Keratinocyte (primary cell): ENCODE results near the gene TMEM40. TPM values are rescaled to one million over a fixed set of nuclear protein-coding genes. Genes with fewer than 3 reads are reported as not detected.

Source experiments
- DNase-seq: peaks from one replicate; pipeline ENCODE4 v3.0.0-alpha.2; 2011; ENCODE audit warnings: low read depth, missing footprints, low spot score
- FAIRE-seq: peaks from 2 replicates; lab custom pipeline; 2011; peaks lifted over from hg19 to GRCh38; lab: Jason Lieb, UNC
- H2AFZ ChIP-seq: 2 replicates; pipeline ENCODE4 v1.6.0; 2012; ENCODE audit warnings: low read length, control low read depth, inconsistent platforms; ENCODE audit not compliant: control insufficient read depth
- H3K27ac ChIP-seq: 2 replicates; pipeline ENCODE4 v1.5.1; 2011; ENCODE audit warnings: low read length; ENCODE audit not compliant: control insufficient read depth, insufficient read depth
- H3K27me3 ChIP-seq: 3 replicates; pipeline ENCODE4 v1.6.0; 2011; ENCODE audit warnings: low read length; ENCODE audit not compliant: control insufficient read depth, insufficient read depth; ENCODE audit errors: extremely low read depth
- H3K36me3 ChIP-seq, 2 experiments: 2 replicates in 1 of 2; 3 replicates in 1 of 2; pipeline ENCODE4 v1.5.1; 2011; ENCODE audit warnings: low read length in 2 of 2, mild to moderate bottlenecking in 1 of 2; ENCODE audit not compliant: control insufficient read depth in 2 of 2, insufficient read depth in 2 of 2; ENCODE audit errors: extremely low read depth in 1 of 2
- H3K4me1 ChIP-seq: 3 replicates; pipeline ENCODE4 v1.5.1; 2011; ENCODE audit warnings: low read length; ENCODE audit not compliant: control insufficient read depth, insufficient read depth; ENCODE audit errors: extremely low read depth
- H3K4me2 ChIP-seq: 3 replicates; pipeline ENCODE4 v1.6.0; 2011; ENCODE audit warnings: low read depth, low read length; ENCODE audit not compliant: control insufficient read depth, insufficient read depth; ENCODE audit errors: extremely low read depth
- H3K4me3 ChIP-seq, 3 experiments: fragments of 200-600 bp in 1 of 3; sonication (generic) in 1 of 3; 2 replicates in 2 of 3; 3 replicates in 1 of 3; pipeline ENCODE4 v1.5.1; 2011 to 2016; ENCODE audit warnings: low read length in 3 of 3, mild to moderate bottlenecking in 3 of 3, control low read depth in 2 of 3, inconsistent platforms in 1 of 3, low read depth in 1 of 3, mixed read lengths in 1 of 3, mixed run types in 1 of 3, moderate library complexity in 1 of 3; ENCODE audit not compliant: control insufficient read depth in 2 of 3, insufficient read depth in 2 of 3; ENCODE audit errors: extremely low read depth in 1 of 3
- H3K79me2 ChIP-seq: 2 replicates; pipeline ENCODE4 v1.6.0; 2012; ENCODE audit warnings: low read length; ENCODE audit not compliant: control insufficient read depth, insufficient read depth
- H3K9ac ChIP-seq: 3 replicates; pipeline ENCODE4 v1.6.0; 2011; ENCODE audit warnings: low read length; ENCODE audit not compliant: control insufficient read depth, insufficient read depth; ENCODE audit errors: extremely low read depth
- H3K9me1 ChIP-seq: 3 replicates; pipeline ENCODE4 v1.6.0; 2011; ENCODE audit warnings: low read length; ENCODE audit not compliant: control insufficient read depth, insufficient read depth; ENCODE audit errors: extremely low read depth
- H3K9me3 ChIP-seq: 2 replicates; pipeline ENCODE4 v1.5.1; 2012; ENCODE audit warnings: low read depth, low read length; ENCODE audit not compliant: control insufficient read depth
- H4K20me1 ChIP-seq: 3 replicates; pipeline ENCODE4 v1.6.0; 2011; ENCODE audit warnings: low read length; ENCODE audit not compliant: control insufficient read depth, insufficient read depth; ENCODE audit errors: extremely low read depth
- CTCF ChIP-seq, 3 experiments: IDR thresholded peaks in 1 of 3; conservative IDR thresholded peaks in 1 of 3; optimal IDR thresholded peaks in 1 of 3; 2 replicates in 2 of 3; 3 replicates in 1 of 3; pipeline versions ENCODE3 to v1.5.1; 2011; ENCODE audit warnings: low read length in 3 of 3, mild to moderate bottlenecking in 3 of 3, moderate library complexity in 2 of 3, control low read depth in 1 of 3, inconsistent platforms in 1 of 3; ENCODE audit not compliant: insufficient read depth in 2 of 3; ENCODE audit errors: extremely low read depth in 1 of 3
- EZH2 ChIP-seq: IDR thresholded peaks from one replicate; pipeline ENCODE4 v1.6.1; 2012; ENCODE audit warnings: inconsistent platforms, mild to moderate bottlenecking, low read length, moderate library complexity
- dilution Hi-C: fragments of 300-500 bp; cut with MboI; formaldehyde crosslinking; loops from one replicate; pipeline ENCODE4 v1.7.0; 2020; ENCODE audit warnings: low sequenced_read_pairs; ENCODE audit not compliant: extremely low pct_ligation_motif_present
- polyA plus RNA-seq, 5 experiments: library from polyadenylated mRNA; depleted of rRNA in 3 of 5; stranded (reverse) in 3 of 5; stranded (forward) in 1 of 5; unstranded in 1 of 5; fragments of >200 nt; gene quantifications; 1 replicate in 1 of 5; 2 replicates in 3 of 5; 3 replicates in 1 of 5; pipeline versions ENCODE4 v1.2.1 to v1.2.3, GENCODE V29; 2011 to 2012; ENCODE audit warnings: missing spikeins in 2 of 5, low read depth in 1 of 5, low replicate concordance in 1 of 5

Gene TMEM40
- polyA plus RNA-seq, 1 donor (not counting 4 experiments of a cell fraction or from before 2014, with no cell fraction given): 311 TPM

- Histone ChIP-seq H3K27me3 (no peaks in the 10 kb centered on the region), H2AFZ (no peak overlapping the region), H3K4me2 (peak overlapping the region; percentile 55), H3K9me1 (peaks cover 20% of the 10 kb centered on the region), H3K9me3 (no peaks in the 10 kb centered on the region), H3K36me3 (peaks cover 29 to 59% of the 10 kb centered on the region in 2 experiments), H3K4me1 (peaks cover 53% of the 10 kb centered on the region), H3K4me3 (no peak overlapping the region), H3K79me2 (peaks cover 59% of the 10 kb centered on the region), H4K20me1 (peaks cover 38% of the 10 kb centered on the region), H3K27ac (peak overlapping the region; percentile 70), H3K9ac (peak overlapping the region; percentile 42)
- no peak for FAIRE-seq
- dilution Hi-C loops: no loop called here
- no peak for DNase-seq
- TF ChIP-seq EZH2 (no peak), CTCF (optimal IDR thresholded peaks at IDR 0.05 in 1 of 3, IDR thresholded peaks at IDR 0.05 in 1 of 3, conservative IDR thresholded peaks at IDR 0.05 in 1 of 3; ENCODE audit: extremely low read depth in 1 of 3, insufficient read depth in 2 of 3, low read length in 3 of 3) (no peak)
Measured at GRCh38 chr3:12750658-12751071, 8.4 kb downstream of the TMEM40 start.

GRCh38 chr3:12750223-12750622 is 8.8 kb downstream of the TMEM40 start:
- Histone ChIP-seq H3K27ac (peak overlapping the region; percentile 70), H3K36me3 (peaks cover 29 to 55% of the 10 kb centered on the region in 2 experiments), H3K4me3 (no peak overlapping the region), H3K4me2 (peak overlapping the region; percentile 55), H2AFZ (no peak overlapping the region), H3K9me3 (no peaks in the 10 kb centered on the region), H4K20me1 (peaks cover 35% of the 10 kb centered on the region), H3K27me3 (no peaks in the 10 kb centered on the region), H3K9ac (peak overlapping the region; percentile 42), H3K9me1 (peaks cover 20% of the 10 kb centered on the region), H3K4me1 (peaks cover 48% of the 10 kb centered on the region), H3K79me2 (peaks cover 54% of the 10 kb centered on the region)
- TF ChIP-seq EZH2 (no peak), CTCF (optimal IDR thresholded peaks at IDR 0.05 in 1 of 3, IDR thresholded peaks at IDR 0.05 in 1 of 3, conservative IDR thresholded peaks at IDR 0.05 in 1 of 3; ENCODE audit: extremely low read depth in 1 of 3, insufficient read depth in 2 of 3, low read length in 3 of 3) (no peak)
- no peak for DNase-seq
- dilution Hi-C loops: no loop called here
- FAIRE-seq: peak; percentile 44
